HG02610 (cell line): ENCODE measurements around the gene EPHB2.
"Not testable (repeated sequence)": the region's sequence is repeated elsewhere in the genome, so short reads cannot be mapped to it uniquely, and the experiment has no call there.

Experiments
- ATAC-seq: cut with Tn5 transposase; IDR thresholded peaks from one replicate; pipeline ENCODE4 v1.9.1; 2021; ENCODE audit warnings: mild to moderate bottlenecking, moderate library complexity; ENCODE audit not compliant: unreplicated experiment

EPHB2 gene

DNA sequence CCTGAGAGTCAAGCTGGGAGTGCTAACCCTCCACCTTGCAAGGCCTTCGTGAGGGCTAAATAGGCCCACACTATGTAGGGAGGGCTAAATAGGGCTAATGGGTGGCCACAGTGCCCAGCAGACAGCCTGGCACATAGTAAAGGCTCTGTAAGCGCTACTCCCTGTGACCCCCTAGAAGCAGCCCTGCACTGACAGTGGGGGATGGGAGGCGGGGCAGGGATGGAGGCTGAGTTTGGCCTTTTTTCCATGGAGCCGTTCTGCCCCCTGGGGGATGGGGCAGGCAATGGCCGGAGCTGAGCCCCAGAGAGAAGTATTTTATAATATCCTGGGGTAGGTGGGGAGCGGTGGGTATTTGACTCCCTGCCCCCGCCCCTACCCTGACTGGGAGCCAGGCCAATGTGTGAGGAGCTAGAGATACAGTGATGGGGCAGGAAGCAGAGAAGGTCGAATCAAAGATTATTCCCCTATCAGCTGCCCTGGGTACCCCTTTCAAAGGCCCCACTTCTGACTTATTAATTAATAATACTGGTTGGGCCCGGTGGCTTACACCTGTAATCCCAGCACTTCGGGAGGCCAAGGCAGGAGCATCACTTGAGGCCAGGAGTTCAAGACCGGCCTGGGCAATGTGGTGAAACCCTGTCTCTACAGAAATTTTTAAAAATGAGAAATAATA, 219.7 kb downstream of the EPHB2 start:
- no peak for ATAC-seq

DNA sequence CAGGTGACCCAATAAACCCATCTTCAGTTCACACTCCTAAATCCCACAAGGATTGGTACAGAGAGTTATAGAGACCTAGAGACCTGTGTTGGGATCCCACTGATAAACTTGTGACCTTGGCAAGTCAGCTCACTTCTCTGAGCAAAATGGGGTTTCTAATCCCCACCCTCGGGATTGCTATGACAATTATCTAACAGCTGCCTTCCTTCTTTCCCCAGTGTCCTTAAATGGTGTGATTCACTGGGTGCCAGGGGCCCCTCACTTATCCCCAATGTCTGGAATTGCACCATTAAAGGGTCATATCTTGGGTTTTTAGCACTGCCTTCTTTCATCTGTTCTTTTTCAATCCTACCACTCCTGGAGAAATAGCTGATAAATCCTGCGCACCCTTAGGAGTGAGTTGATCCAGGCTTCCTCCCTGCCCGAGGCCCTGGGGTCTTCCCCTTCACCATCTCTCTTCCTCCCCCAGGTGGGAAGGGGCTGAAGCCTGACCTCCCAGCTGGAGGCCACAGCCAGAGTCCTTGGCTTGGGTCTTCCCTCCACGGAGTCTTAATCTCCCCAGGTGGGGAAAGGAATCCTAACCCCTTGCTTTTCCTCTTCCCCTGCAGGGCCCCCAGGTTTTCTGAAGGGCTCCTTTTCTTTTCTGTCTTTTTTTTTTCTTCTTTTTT, 222.3 kb downstream of the EPHB2 start:
- ATAC-seq = no peak

DNA sequence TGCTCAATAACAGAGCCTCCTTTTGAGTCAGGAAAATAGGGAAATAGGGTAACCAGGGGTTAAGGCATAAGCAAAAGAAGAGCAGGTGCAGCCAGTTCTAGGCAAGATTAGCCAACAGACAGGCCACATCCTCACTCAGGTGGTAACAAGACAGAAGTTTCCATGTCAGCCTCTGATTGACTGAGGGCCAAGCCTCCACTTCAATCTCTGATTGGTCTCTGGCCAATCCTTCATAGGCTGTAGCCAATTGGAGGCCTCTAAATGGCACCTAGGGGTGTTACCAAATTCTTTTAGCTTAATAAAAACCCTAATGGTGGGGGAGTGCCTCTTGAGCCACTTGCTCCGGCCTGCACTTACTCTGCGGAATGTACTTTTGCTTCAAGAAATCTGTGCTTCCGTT, 224.8 kb downstream of the EPHB2 start:
- no peak for ATAC-seq

DNA sequence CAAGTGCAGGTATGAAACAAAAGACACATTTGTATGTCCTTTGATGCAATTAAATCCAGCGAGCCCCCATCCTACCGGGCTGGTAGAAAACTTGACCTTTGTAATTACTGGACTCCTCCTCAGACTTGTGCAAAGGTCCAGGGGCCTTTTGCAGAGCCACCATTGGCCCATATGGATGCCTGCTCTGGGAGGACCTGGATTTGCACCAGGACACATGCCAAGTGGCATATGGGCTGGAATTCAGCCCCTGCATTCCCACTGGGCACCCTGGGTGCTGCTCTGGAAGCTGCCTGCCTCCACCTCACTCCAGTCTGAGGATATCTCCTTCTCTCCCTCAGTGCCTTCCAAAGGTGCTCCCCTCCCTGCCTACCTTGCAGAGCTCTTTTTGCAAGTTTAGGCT, 226.0 kb downstream of the EPHB2 start:
- no peak for ATAC-seq

DNA sequence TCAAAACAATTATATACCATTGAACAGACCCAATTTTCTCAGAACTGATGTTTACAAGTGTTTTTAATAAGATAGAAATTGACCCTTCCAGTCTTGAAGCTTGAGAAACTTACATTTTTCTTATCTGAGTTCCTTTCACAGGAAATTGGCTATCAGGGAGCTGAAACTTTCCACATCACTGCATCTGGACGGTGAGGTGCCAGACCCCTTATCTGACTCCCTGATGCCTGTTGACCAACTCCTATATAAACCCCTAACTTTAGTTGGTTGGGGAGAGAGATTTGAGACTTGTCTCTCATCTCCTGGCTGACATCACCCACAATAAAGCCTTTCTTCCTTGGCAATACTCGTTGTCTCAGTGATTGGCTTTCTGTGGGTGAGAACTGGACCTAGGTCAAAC, 230.6 kb downstream of the EPHB2 start:
- ATAC-seq = no peak

DNA sequence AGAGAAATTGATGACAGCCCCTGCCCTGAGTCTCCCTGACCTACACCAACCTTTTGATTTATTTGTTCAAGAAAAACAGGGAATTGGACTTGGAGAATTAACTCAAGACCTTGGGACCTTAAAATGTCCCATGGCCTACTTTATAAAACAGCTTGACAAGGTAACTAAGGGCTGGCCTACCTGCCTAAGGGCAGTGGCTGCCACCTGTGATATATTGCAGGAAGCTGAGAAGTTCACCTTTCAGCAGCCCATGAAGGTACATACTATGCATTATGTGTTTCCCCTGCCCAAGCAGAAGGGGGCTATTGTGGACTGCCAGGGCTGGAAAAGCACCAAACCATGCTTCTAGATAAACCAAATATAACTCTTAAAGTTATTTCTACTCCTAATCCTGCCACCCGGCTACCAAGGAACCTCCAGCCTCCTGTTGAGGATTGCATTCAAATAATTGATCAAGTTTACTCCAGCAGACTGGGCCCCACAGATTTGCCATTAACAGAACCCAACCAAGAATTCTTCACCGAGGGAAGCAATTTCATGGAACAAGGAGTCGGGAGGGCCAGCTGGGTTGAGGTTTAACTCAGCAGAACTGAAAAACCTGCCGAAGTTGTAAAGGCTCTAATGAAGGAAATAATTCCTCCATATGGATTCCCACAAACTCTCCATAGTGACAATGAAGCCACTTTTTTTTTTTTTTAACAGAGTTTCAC, 233.9 kb downstream of the EPHB2 start:
- ATAC-seq = no peak

DNA sequence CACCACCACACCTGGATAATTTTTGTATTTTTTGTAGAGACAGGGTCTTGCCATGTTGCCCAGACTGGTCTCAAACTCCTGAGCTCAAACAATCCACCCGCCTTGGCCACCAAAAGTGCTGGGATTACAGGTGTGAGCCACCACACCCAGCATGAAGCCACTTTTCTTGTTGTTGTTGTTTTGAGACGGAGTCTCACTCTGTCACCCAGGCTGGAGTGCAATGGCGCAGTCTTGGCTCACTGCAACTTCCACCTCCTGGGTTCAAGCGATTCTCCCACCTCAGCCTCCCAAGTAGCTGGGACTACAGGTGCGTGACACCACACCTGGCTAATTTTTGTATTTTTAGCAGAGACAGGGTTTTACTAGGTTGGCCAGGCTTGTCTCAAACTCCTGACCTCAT, 234.5 kb downstream of the EPHB2 start:
- not testable (repeated sequence) for ATAC-seq

DNA sequence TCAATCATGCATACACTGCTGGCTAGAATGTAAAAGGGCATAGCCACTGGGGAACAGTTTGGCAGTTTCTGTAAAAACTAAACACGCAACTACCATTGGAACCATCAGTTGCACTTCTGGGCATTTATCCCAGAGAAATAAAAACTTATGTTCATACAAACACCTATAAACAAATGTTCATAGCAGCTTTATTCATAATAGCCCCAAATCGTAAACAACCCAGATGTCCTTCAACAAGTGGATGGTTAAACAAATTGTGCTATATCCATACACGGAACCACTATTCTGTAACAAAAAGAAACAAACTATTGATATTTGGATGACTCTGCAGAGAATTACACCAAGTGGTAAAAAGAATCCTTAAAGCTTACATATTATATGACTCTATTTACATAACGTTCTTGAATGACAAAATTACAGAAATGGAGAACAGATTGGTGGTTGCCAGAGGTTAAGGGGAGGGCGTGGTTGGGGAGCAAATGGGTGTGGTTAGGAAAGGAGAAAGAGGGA, 239.2 kb downstream of the EPHB2 start:
- no peak for ATAC-seq

DNA sequence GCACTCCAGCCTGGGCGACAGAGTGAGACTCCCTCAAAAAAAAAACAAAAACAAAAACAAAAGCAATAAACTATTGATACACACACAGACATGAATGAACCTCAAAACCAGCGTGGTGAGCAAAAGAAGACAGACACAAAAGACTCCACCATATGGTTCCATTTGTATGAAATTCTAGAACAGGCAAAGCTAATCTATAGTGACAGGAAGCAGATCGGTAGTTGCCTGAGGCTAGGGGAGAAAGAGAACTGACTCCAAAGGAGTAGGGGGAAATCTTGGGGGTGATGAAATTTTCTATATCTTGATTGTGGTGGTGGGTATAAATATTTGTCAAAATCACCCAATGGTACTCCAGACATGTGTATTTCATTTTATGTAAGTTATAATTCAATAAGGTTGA, 241.2 kb downstream of the EPHB2 start:
- no peak for ATAC-seq

DNA sequence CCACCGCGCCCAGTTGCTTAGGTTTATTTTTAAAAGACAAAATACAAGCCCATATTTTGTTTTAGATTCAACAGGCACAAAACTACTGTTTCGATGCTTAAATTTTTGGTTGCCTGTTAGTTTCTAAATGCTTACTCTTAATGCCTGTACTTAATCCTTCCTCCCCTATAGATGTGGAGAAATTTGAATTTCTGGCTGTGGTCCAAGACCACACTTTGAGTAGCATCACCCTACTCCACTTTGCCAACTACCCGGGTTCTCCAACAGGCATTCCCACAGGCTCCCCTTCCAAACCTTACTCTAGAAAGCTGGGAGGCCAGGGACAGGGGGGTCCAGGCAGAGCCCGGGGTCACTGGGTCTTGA, 242.0 kb downstream of the EPHB2 start:
- ATAC-seq = no peak

DNA sequence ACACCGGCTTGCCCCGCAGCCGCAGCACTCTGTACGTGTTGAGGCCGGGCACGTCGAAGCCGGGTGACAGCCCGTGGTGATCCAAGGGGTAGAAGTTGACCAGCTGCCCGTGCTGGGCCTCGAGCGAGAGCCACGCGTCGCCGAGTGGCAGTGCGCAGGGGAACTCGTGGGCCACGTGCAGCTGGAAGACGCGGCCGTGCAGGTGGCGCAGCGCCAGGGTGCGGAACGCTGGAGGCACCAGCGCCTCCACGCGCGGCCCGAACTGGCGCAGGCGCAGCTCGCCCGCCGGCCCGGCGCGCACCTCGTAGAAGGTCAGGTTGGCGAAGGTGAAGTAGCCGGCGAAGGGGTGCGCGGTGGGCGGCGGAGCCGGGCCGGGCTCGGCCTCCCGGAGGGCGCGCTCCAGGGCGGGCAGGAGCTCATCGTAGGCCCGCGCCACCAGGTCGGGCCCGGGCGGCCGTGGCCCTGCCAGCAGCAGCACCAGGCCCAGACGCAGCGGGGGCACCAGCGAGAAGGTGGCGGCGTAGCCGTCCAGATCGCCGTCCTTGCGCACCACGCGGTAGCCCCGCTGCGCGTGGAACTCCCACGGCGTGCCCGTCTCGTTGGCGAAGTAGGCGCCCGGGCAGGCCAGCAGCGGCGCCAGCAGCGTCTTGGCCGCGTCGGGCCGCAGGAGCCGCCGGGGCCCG, 242.6 kb downstream of the EPHB2 start:
- ATAC-seq = no peak

DNA sequence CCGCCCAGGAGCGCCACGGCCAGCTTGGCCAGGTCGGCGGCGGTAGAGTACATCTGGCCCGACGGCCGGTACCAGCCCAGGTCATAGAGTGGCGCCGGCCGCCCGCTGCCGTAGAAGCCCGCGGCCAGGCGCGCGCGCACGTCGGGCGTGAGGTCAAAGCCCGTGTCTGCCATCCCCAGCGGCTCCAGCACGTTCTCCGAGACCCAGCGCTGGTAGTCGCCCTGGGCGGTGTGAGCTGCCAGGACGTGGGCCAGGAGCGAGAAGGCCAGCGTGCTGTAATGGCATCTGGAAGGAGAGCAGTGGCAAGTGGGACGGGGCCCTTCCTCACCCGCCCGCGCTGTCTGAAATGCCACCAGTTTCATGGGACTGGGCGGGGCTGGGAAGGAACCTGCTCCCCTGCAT, 243.1 kb downstream of the EPHB2 start:
- ATAC-seq = no peak

DNA sequence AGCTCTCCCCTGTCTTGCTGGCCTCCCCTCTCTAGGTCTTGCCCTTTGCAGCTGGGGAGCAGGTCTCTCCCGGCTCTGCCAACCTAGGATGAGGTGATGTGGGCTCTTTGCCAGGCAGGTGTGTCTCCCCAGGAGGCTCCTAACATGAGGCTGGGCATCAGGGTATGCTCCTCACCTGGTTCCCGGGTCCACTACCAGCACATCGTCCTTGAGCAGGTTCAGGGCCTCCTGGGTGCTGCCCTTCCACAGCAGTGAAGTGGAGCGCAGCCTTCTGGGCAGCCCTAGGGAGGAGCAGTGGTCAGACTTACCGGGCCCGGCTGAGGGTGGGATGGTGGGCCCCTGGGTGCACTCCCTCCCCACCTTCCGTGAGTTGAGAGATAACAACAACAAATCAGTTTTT, 244.5 kb downstream of the EPHB2 start:
- ATAC-seq = no peak

DNA sequence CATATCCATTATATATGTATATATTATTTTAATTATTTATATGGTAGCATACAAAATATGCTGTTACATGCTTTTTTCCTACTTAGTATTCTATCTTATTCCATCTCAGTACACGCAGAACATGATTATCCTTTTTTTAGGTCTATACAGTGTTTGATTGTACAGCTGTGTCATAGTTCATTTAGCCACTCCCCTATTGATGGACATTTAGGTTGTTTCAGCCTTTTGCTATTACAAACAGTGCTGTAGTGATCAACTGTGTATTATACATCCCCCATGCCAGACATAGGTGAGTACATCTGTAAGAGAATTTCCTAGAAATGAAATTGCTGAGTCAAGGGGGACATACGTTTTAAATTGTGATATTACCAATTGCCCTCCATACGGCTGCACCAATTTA, 246.4 kb downstream of the EPHB2 start:
- no peak for ATAC-seq

DNA sequence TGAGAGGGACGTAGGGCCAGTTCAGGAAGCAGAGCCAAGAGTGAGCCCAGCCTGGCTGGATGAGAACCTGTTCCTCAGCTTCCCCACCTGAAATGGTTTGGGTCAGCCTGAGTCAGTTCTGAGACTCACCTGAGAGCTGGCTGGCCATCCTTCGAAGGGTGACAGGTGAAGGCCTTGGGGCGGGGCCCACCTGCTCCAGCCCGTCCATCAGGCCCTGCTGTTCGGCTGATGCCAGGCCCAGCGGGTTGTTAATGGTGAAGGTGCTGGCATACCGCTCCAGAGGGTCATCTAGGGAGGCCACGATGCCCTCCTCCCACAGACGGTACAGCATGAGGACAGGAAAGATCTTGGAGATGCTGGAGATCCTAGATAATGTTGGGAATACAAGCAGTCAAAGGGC, 247.9 kb downstream of the EPHB2 start:
- ATAC-seq = no peak

DNA sequence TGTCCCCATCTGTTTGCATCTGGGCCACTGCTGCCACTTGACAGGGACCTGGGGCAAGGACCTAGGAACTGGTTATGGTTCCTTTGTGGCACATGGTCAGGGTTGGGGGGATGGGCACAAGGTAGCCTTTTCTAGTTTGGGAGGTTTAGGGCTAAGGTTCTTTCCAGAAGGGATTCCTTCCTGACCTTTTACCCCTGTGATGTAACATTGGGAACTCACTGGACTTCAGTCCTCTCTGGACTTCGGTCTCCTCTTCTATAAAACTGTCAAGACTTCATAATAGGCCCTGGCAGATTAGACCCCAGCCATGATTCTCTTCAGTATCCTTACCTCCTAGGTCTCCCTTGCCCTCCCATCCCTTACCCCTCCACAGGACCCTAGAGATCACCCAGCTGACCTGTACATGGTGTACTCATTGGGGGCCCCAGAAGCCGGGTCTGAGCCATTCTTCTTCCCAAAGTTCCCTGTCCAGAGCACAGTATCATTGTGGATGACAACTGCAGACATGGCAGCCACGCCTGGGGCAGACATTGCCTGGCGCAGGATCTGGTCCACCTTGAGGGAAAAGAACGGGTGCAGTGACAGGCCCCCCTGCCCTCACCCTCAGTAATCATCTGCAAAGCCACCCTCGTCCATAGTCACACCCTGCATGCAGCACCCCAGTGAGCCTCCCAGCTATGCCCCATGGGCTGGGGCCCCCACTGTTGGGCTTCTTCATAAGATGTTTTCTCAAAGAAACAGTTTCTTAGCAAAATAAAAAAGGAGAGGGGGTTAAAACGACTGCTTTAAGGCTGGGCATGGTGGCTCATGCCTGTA, 249.1 kb downstream of the EPHB2 start:
- no peak for ATAC-seq

DNA sequence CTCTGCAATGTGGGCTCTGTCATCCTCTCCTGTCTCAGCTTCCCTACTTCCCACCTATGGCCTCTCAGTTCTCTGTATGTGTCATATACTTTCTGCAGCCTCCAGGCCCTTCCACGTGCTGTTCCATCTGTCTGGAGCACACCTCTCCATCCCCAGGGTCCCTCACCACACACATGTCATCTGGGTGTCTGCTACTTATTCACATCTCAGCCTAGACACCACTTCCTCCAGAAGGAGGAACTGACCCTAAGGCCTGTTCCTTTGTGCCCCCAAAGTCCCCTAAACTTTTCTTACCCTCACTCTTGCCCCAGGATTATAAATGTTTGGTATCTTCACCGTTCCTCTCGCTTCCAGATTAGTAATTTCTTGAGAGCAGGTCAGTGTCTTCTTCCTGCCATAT, 251.9 kb downstream of the EPHB2 start:
- ATAC-seq = no peak

DNA sequence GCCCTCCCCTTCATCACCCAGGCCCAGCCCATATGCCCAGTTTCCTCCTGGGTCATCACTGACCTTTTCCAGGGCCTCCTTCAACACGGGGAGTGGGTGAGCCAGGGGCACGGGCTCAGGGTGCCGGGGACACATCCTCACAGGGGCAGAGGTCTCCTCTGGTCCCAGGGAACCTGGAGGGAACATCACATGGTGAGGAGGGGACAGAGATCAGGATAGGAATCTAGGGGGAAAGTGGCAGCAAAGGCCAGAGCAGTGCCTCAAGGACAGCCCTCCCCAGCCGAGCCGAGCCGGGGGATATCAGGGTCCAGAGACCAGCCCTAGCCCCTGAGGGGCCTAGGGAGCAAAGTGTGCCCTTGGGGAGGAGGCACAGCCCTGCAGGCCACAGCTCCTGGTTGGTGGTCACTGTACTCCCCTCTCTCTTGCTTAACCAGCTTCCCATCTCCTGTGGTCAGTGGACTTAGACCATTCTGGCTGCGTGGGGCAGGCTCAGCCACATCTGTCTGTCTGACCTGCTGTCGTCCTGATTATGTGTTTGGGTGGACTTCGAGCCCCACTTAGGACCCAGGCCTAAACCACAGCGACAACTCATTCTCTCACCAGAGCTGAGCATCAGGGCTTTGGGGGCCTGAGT, 252.5 kb downstream of the EPHB2 start:
- no peak for ATAC-seq

DNA sequence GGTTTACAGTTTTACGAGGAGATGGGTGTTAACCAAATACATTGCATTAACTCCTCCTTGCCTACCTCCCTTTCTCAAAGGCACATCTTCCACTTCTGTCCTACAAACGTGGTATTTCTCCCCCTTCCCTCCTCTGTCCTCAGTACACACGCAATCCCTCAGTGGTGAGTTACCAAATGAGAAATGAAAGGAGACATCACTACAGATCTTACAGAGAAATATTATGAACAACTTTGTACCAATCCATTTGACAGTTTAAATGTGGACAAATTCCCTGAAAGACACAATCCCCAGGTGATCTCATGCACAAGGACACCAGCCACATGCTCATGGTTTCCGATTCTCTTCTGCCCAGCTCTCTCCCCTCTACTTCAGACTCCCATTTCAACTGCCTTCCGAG, 255.7 kb downstream of the EPHB2 start:
- ATAC-seq = no peak

DNA sequence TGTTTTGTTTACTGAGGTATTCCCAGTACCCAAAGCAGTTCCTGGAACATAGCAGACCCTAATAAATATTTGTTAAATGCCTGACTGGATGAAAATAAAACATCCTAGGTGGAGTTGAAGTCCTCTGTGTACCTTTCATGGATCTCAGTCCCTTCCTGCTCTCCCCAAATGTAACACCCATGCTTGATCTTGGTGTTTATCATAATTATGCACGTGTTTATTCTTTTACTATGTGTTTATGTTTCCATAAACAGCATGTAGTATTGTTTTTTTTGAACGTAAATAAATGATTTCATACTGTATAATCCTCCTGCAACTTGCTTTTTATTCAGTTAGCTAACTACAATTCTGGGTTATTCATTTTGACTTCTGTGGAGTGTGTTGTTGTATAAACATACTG, 257.2 kb downstream of the EPHB2 start:
- no peak for ATAC-seq
